ENCODE measurements around the gene ACSS1. TPM values are rescaled to one million over a fixed set of nuclear protein-coding genes. Genes with fewer than 3 reads are reported as not detected.

Gene ACSS1
- polyA plus RNA-seq, 1 experiment = 1.1 TPM

- DNase-seq (ENCODE audit: low read depth, low spot score) = no peak
- H3K27ac ChIP-seq (ENCODE audit: low read depth, low read length) = no peak overlapping the region
- CTCF ChIA-PET = no interaction called here
- POLR2A ChIA-PET = no interaction called here
- no peaks in the 10 kb centered on the region; the same call in 1 of the 2 replicates for H3K9me3 ChIP-seq (ENCODE audit: control insufficient read depth, insufficient read depth, low read length)
- no peak overlapping the region for H3K4me3 ChIP-seq (ENCODE audit: low read depth, low read length)
- no peak for TF ChIP-seq CTCF (IDR thresholded peaks at IDR 0.05; ENCODE audit: low read depth, low read length)
- no peaks in the 10 kb centered on the region for H3K27me3 ChIP-seq (ENCODE audit: control insufficient read depth, insufficient read depth, low read length)
These were observed 69.8 kb downstream of the ACSS1 start for GRCh38 chr20:24987873-24988835.

- POLR2A ChIA-PET = no interaction called here
- DNase-seq (ENCODE audit: low read depth, low spot score) = no peak
- no peak overlapping the region for H3K27ac ChIP-seq (ENCODE audit: low read depth, low read length)
- no peak for TF ChIP-seq CTCF (IDR thresholded peaks at IDR 0.05; ENCODE audit: low read depth, low read length)
- no peaks in the 10 kb centered on the region; the same call in 1 of the 2 replicates for H3K9me3 ChIP-seq (ENCODE audit: control insufficient read depth, insufficient read depth, low read length)
- no peaks in the 10 kb centered on the region for H3K27me3 ChIP-seq (ENCODE audit: control insufficient read depth, insufficient read depth, low read length)
- H3K4me3 ChIP-seq (ENCODE audit: low read depth, low read length) = no peak overlapping the region
- CTCF ChIA-PET = interaction anchor here (0.6 kb wide), 1 partner anchor 35 kb away, joined by 3 read pairs; no protein-coding TSS in a partner anchor
These were observed 70.7 kb downstream of the ACSS1 start for GRCh38 chr20:24987244-24987643.

- Histone ChIP-seq H3K27me3 (ENCODE audit: control insufficient read depth, insufficient read depth, low read length) (no peaks in the 10 kb centered on the region), H3K9me3 (ENCODE audit: control insufficient read depth, insufficient read depth, low read length) (peaks cover 2% of the 10 kb centered on the region; the same call in 1 of the 2 replicates), H3K4me3 (ENCODE audit: low read depth, low read length) (no peak overlapping the region), H3K27ac (ENCODE audit: low read depth, low read length) (no peak overlapping the region)
- no peak for TF ChIP-seq CTCF (IDR thresholded peaks at IDR 0.05; ENCODE audit: low read depth, low read length)
- ChIA-PET CTCF (no interaction called here), POLR2A (no interaction called here)
- no peak for DNase-seq (ENCODE audit: low read depth, low spot score)
These were observed 71.4 kb downstream of the ACSS1 start for GRCh38 chr20:24986436-24987015.

GRCh38 chr20:24985802-24986201 lies 72.1 kb downstream of the ACSS1 start:
- no peaks in the 10 kb centered on the region for H3K27me3 ChIP-seq (ENCODE audit: control insufficient read depth, insufficient read depth, low read length)
- no peak for DNase-seq (ENCODE audit: low read depth, low spot score)
- POLR2A ChIA-PET = interaction anchor here (0.6 kb wide), 1 partner anchor 73 kb away, joined by 3 read pairs; no protein-coding TSS in a partner anchor
- H3K27ac ChIP-seq (ENCODE audit: low read depth, low read length) = no peak overlapping the region
- CTCF ChIA-PET = no interaction called here
- peaks cover 3% of the 10 kb centered on the region for H3K9me3 ChIP-seq (ENCODE audit: control insufficient read depth, insufficient read depth, low read length)
- TF ChIP-seq CTCF (IDR thresholded peaks at IDR 0.05; ENCODE audit: low read depth, low read length) = no peak
- no peak overlapping the region for H3K4me3 ChIP-seq (ENCODE audit: low read depth, low read length)

All from AG04450 (cell line).